HK-2 (cell line): ENCODE results near the gene AKT1S1.
"Not testable (repeated sequence)": the region's sequence is repeated elsewhere in the genome, so short reads cannot be mapped to it uniquely, and the experiment has no call there.

Source experiments
- DNase-seq: peaks from one replicate; pipeline ENCODE4 v3.0.0-alpha.2; 2018; ENCODE audit not compliant: unreplicated experiment

AKT1S1 gene

GRCh38 chr19:49837009-49837310, 40.2 kb downstream of the AKT1S1 start:
- no peak for DNase-seq

DNA sequence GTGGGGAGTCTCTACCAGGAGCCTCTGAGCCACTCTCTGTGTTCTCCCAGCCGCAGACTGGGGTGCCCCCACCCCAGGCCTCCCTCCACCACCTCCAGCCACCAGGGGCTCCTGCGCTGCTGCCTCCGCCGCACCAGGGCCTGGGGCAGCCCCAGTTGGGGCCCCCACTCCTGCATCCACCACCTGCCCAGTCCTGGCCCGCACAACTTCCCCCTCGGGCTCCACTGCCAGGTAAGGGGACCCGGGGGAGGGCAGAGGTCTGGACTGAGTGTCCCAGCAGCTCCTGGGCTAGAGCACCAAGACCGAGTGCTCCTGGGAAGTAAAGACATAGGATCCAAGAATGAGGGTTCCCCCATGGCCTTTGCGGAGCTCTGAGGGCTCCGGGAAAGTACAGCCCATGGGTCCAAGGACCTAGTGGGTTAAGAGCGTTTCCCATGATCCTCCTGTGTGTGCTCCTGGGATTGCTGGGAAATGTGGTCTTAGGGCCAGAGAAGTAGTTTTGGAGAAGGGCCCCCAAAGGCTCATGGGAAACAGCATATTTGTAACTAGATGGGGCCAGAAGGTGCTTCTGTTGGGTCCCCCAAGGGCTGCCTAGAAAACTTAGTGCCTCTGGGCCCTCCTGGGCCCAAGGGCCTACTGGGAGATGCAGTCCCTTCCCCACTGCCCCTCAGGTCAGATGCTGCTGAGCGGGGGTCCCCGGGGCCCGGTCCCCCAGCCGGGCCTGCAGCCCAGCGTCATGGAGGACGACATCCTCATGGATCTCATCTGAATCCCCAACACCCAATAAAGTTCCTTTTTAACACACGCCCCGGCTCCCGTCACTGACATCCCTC, 40.8 kb downstream of the AKT1S1 start:
- no peak for DNase-seq

DNA sequence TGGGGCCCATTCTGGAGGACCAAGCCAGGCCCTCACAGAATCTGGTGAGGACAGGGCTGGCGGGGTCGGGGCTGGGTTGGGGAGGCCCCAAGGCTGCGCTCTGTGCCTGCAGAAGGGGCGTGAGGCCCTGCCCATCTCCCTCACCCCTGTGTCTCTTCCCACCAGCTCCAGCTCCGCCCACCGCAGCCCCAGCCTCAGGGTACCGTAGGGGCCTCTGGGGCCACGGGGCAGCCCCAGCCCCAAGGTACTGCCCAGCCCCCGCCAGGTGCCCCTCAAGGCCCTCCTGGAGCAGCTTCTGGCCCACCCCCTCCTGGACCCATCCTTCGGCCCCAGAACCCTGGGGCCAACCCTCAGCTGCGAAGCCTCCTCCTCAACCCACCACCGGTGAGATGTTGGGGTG, 41.6 kb downstream of the AKT1S1 start:
- no peak for DNase-seq

GRCh38 chr19:49833599-49833998, 43.6 kb downstream of the AKT1S1 start:
- no peak for DNase-seq

- no peak for DNase-seq
These were observed 44.6 kb downstream of the AKT1S1 start for GRCh38 chr19:49832556-49832955.

DNA sequence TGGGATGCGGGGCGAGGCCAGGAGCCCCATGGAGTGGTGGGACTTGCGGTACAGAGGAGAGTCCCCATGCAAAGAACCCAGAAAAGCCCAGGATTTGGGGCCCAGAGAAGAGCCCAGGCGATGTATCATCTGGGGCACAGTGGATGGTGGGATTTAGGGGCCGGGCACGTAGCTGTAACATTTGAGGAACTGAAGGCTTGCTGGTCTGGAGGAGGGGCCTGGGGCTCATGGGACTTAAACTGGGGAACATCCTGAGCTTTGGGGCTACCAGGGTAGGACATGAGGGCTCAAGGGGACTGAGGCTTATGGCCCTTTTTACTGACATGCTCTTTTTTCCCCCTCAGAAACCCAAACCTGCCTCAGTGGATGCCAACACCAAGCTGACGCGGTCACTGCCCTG, 45.6 kb downstream of the AKT1S1 start:
- DNase-seq, result no peak

DNA sequence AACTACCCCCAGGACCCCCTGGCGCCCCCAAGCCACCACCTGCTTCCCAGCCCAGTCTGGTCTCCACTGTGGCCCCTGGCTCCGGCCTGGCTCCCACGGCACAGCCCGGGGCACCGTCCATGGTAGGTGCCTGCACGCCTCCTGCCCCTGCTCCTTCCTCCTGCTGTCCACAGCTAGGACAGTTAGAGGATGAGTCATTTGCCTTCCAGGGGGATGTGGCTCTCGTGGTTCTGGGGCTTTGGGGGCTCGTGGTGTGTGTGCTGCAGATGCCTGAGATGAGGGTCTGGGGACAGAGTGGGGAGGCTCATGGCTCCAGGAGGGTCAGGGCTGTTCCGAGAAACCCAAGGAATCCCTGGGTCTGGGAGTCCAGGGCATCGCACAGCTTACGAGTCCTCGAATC, 46.4 kb downstream of the AKT1S1 start:
- no peak for DNase-seq

DNA sequence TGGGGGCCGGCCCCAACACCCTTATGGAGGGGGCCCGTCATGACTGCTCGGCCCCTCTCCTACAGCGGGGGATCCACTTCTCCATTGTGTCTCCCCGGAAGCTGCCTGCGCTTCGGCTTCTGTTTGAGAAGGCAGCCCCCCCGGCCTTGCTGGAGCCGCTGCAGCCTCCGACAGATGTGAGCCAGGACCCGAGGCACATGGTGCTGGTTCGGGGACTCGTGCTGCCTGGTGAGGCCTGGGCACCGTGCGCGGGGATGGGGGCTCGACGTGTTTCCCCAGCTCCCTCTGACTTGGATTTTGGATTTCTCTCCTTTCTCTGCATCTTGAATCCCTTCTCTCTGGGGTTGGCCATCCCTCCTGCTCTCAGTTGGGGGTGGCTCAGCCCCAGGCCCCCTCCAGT, 47.4 kb downstream of the AKT1S1 start:
- no peak for DNase-seq

DNA sequence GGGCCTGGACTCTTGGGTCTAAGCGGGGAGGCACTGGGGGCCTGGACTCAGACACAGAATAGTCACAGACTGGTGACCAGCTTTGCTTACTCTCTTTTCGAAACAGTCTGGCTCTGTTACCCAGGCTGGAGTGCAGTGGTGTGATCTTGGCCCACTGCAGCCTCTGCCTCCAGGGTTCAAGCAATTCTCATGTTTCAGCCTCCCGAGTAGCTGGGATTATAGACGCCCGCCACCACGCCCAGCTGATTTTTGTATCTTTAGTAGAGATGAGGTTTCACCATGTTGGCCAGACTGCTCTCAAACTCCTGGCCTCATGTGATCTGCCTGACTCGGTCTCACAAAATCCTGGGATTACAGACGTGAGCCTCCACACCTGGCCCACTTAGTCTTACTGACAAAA, 48.0 kb downstream of the AKT1S1 start:
- DNase-seq, result no peak

GRCh38 chr19:49827034-49827433, 50.1 kb downstream of the AKT1S1 start:
- DNase-seq, result no peak

DNA sequence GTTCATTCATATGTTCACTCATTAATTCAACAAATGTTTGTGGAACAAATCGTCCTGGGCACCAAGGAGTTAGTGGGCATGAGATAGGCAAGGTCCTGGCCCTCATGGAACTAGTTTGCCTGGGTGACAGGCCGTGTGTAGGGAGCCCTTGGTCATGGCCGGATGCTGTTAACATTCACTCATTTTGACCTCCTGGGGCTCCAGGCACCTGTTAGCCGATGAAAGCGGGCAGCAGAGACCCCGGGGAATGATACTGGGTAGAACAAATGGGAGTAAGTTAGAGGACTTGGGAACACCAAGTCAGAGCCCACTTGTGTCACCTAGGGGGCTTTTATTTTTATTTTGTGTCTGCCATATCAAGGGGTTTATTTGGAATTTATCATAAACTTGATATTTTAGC, 52.5 kb downstream of the AKT1S1 start:
- no peak for DNase-seq

GRCh38 chr19:49823472-49823871, 53.7 kb downstream of the AKT1S1 start:
- no peak for DNase-seq

GRCh38 chr19:49820125-49820524, 57.0 kb downstream of the AKT1S1 start:
- DNase-seq, result no peak

DNA sequence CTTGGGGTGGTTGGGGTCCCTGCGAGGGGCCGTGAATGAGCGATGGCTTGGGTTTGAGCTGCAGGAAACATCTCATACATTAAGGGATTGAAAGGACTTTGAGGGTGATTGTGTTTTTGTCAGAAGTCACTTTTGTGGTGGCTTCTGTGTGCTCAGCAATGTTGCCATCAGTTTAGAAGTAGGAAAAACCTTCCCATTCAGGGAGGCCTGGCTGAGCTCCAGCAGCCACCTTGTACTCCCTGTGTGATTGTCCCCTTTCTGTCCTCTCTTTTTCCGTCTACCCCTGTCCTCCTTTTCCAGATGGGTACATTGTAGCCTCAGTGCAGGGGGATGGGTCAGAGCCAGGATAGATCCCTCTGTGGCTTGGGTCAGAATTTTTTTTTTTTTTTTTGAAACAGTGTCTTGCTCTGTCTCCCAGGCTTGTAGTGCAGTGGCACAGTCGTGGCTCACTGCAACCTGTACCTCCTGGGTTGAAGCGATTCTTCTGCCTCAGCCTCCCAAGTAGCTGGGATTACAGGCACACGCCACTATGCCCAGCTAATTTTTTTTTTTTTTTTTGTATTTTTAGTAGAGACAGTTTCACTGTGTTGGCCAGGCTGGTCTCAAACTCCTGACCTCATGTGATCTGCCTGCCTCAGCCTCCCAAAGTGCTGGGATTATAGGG, 57.6 kb downstream of the AKT1S1 start:
- DNase-seq, result not testable (repeated sequence)
